ENCODE measurements around the gene GNAI3.

The GNAI3 gene

GRCh38 chr1:109625601-109626560, 77.5 kb downstream of the GNAI3 start:
- no peak overlapping the region for H3K27ac ChIP-seq
- TF ChIP-seq CTCF (conservative IDR thresholded peaks at IDR 0.05) (no peak), ZFX (IDR thresholded peaks at IDR 0.05) (no peak)

GRCh38 chr1:109626682-109627408, 78.4 kb downstream of the GNAI3 start:
- TF ChIP-seq CTCF (conservative IDR thresholded peaks at IDR 0.05) (no peak), ZFX (IDR thresholded peaks at IDR 0.05) (no peak)

GRCh38 chr1:109627692-109628399, 79.4 kb downstream of the GNAI3 start:
- TF ChIP-seq ZFX (IDR thresholded peaks at IDR 0.05) (no peak), CTCF (conservative IDR thresholded peaks at IDR 0.05) (no peak)
- no peak overlapping the region for H3K27ac ChIP-seq

More at GRCh38 chr1:109626682-109627408, 78.4 kb downstream of the GNAI3 start:
- no peak overlapping the region for H3K27ac ChIP-seq

- TF ChIP-seq ZFX (IDR thresholded peaks at IDR 0.05), result no peak
- no peak for TF ChIP-seq CTCF (conservative IDR thresholded peaks at IDR 0.05)
Measured at GRCh38 chr1:109628540-109629321, 80.3 kb downstream of the GNAI3 start.

GRCh38 chr1:109629372-109630030, 81.1 kb downstream of the GNAI3 start:
- TF ChIP-seq ZFX (IDR thresholded peaks at IDR 0.05) (no peak), CTCF (conservative IDR thresholded peaks at IDR 0.05) (no peak)
- H3K27ac ChIP-seq, result no peak overlapping the region

More at GRCh38 chr1:109628540-109629321, 80.3 kb downstream of the GNAI3 start:
- H3K27ac ChIP-seq, result no peak overlapping the region
